Esophagus squamous epithelium (tissue), 4 donors: ENCODE measurements around the gene SLC6A3.

Experiments
- POLR2A ChIP-seq, 4 donors: fragments of 450-650 bp; IDR thresholded peaks; one replicate each; pipeline ENCODE4 v1.6.1; 2017; ENCODE audit warnings: antibody characterized with exemption in 4 of 4, mild to moderate bottlenecking in 4 of 4, moderate library complexity in 3 of 4
- TF ChIP-seq, protein P1 (sequence below), 6 experiments: fragments of 450-650 bp in 4 of 6; fragments of 200-600 bp in 2 of 6; sonication (generic) in 2 of 6; IDR thresholded peaks; one replicate each; pipeline ENCODE4 v1.5.1; 2016 to 2019; ENCODE audit warnings: antibody characterized with exemption in 6 of 6, mild to moderate bottlenecking in 4 of 6, moderate library complexity in 4 of 6

DNA sequence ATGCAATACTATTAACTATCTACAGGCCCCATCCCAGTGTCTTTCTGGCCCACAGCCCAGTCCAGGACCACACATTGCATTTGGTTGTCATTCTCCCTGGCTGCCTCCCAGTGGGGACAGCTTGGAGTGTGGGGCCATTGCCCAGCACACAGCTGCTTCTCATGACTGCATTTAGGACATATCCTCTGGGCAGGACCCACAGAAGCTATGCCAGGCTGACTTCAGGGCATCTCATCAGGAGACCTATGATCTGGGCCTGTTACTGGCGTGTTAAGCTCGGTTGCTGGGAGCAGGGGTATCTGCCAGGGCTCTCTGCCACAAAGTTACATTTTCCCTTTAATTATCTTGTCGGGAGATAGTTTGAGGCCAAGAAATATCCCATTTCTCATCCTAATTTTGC is 68.3 kb downstream of the SLC6A3 start:
- TF ChIP-seq, protein P1, sequence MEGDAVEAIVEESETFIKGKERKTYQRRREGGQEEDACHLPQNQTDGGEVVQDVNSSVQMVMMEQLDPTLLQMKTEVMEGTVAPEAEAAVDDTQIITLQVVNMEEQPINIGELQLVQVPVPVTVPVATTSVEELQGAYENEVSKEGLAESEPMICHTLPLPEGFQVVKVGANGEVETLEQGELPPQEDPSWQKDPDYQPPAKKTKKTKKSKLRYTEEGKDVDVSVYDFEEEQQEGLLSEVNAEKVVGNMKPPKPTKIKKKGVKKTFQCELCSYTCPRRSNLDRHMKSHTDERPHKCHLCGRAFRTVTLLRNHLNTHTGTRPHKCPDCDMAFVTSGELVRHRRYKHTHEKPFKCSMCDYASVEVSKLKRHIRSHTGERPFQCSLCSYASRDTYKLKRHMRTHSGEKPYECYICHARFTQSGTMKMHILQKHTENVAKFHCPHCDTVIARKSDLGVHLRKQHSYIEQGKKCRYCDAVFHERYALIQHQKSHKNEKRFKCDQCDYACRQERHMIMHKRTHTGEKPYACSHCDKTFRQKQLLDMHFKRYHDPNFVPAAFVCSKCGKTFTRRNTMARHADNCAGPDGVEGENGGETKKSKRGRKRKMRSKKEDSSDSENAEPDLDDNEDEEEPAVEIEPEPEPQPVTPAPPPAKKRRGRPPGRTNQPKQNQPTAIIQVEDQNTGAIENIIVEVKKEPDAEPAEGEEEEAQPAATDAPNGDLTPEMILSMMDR (IDR thresholded peaks at IDR 0.05): no peak
- no peak for TF ChIP-seq POLR2A (IDR thresholded peaks at IDR 0.05)
